ENCODE measurements around the gene ARL2. TPM values are rescaled to one million over a fixed set of nuclear protein-coding genes. Genes with fewer than 3 reads are reported as not detected.
A peak's percentile ranks its signal among the peaks of the same experiment; 100 is the strongest.

ARL2 gene
- 10 to 100 TPM; 19.7 to 44.3 (median 39.5) TPM for total RNA-seq
- 29.0 TPM for total RNA-seq (2013)
- total RNA-seq: 2.5 to 22.9 (median 7.5) reads per million in 29 experiments

GRCh38 chr11:65013888-65014725 is at the start of gene ARL2:
TSS of gene ARL2 (plus strand) at chr11:65014160. CDS start at chr11:65014208, 48 bp downstream.
- peak; percentile 82 to 84 (median 84) for ATAC-seq (replicated peaks in 1 of 4)
- Mint-ChIP-seq H3K9me3 (no peaks in the 10 kb centered on the region), H3K27me3 (no peaks in the 10 kb centered on the region), H3K27ac (peak within 1 kb of the TSS; percentile 95 to 96), H3K4me1 (peaks cover 22 to 32% (median 25%) of the 10 kb centered on the region in 3 donors), H3K36me3 (peaks cover 5% of the 10 kb centered on the region), H3K4me3 (peak within 1 kb of the TSS; percentile 86 to 94 (median 88))
- Histone ChIP-seq H3K27me3 (replicated peaks in 1 of 2; ENCODE audit: control insufficient read depth in 2 of 2, extremely low read depth in 1 of 2, insufficient read depth in 2 of 2, low read length in 1 of 2) (no peaks in the 10 kb centered on the region), H3K9me3 (no peaks in the 10 kb centered on the region), H3K27ac (ENCODE audit: low read length) (peak within 1 kb of the TSS; percentile 98), H3K4me1 (ENCODE audit: control insufficient read depth in 1 of 2, extremely low read depth in 1 of 2, insufficient read depth in 2 of 2, low read length in 2 of 2) (peaks cover 2 to 24% of the 10 kb centered on the region in 2 experiments), H3K4me3 (ENCODE audit: control insufficient read depth in 1 of 2, extremely low read depth in 1 of 2, low read length in 1 of 2) (peak within 1 kb of the TSS; percentile 75 to 90), H3K36me3 (ENCODE audit: control insufficient read depth in 2 of 2, extremely low read depth in 1 of 2, insufficient read depth in 1 of 2, low read length in 1 of 2) (peaks cover 0 to 10% of the 10 kb centered on the region in 2 donors)
- WGBS (ENCODE audit: insufficient coverage): under 1% methylated on average over 96 of the region's 96 CpGs
- peak; percentile 66 to 92 (median 80) for DNase-seq
- ChIA-PET CTCF (interaction anchor here in 1 of 2 donors (0.9 kb wide), 1 partner anchor 14 kb away, joined by 3 read pairs; no protein-coding TSS in a partner anchor), POLR2A (interaction anchor here (0.6 to 0.7 kb wide), 3 partner anchors 108 to 1615 kb away, joined by 3 to 5 read pairs (median 4); partner anchors contain the start of genes FAU (in 1 of the 2), MRPL49 (in 1 of the 2) and RNASEH2C (in 1 of the 2))

- peaks cover 6 to 16% (median 14%) of the 10 kb centered on the region in 3 donors for H3K4me1 Mint-ChIP-seq
- peaks cover 0 to 12% of the 10 kb centered on the region in 2 experiments for H3K27me3 ChIP-seq (replicated peaks in 1 of 2; ENCODE audit: control insufficient read depth in 2 of 2, extremely low read depth in 1 of 2, insufficient read depth in 2 of 2, low read length in 1 of 2)
- no peaks in the 10 kb centered on the region for H3K27me3 Mint-ChIP-seq
- H3K4me3 ChIP-seq (ENCODE audit: control insufficient read depth in 1 of 2, extremely low read depth in 1 of 2, low read length in 1 of 2): no peak overlapping the region
- ATAC-seq (replicated peaks in 1 of 4) (no peak), DNase-seq (no peak)
- H3K27ac Mint-ChIP-seq: no peak overlapping the region
- no peaks in the 10 kb centered on the region for H3K36me3 Mint-ChIP-seq
- H3K9me3 ChIP-seq: no peaks in the 10 kb centered on the region
- no peaks in the 10 kb centered on the region for H3K36me3 ChIP-seq (ENCODE audit: control insufficient read depth in 2 of 2, extremely low read depth in 1 of 2, insufficient read depth in 1 of 2, low read length in 1 of 2)
- no peak overlapping the region for H3K4me3 Mint-ChIP-seq
- ChIA-PET POLR2A (no interaction called here), CTCF (no interaction called here)
- peaks cover 4 to 16% of the 10 kb centered on the region in 2 experiments for H3K4me1 ChIP-seq (ENCODE audit: control insufficient read depth in 1 of 2, extremely low read depth in 1 of 2, insufficient read depth in 2 of 2, low read length in 2 of 2)
- H3K9me3 Mint-ChIP-seq: no peaks in the 10 kb centered on the region
- 54% methylated on average over 3 of the region's 3 CpGs for WGBS (ENCODE audit: insufficient coverage)
- no peak overlapping the region for H3K27ac ChIP-seq (ENCODE audit: low read length)
Measured at GRCh38 chr11:64967375-64967774, 46.6 kb upstream of the ARL2 start.

- Mint-ChIP-seq H3K27me3 (no peaks in the 10 kb centered on the region), H3K27ac (no peak overlapping the region), H3K4me3 (no peak overlapping the region), H3K9me3 (no peaks in the 10 kb centered on the region), H3K36me3 (no peaks in the 10 kb centered on the region), H3K4me1 (peaks cover 6 to 16% (median 15%) of the 10 kb centered on the region in 3 donors)
- no peak overlapping the region for H3K27ac ChIP-seq (ENCODE audit: low read length)
- H3K9me3 ChIP-seq: no peaks in the 10 kb centered on the region
- ChIA-PET CTCF (no interaction called here), POLR2A (no interaction called here)
- ATAC-seq (replicated peaks in 1 of 4) (no peak), DNase-seq (no peak)
- peaks cover 0 to 9% of the 10 kb centered on the region in 2 experiments for H3K27me3 ChIP-seq (replicated peaks in 1 of 2; ENCODE audit: control insufficient read depth in 2 of 2, extremely low read depth in 1 of 2, insufficient read depth in 2 of 2, low read length in 1 of 2)
- 81% methylated on average over 5 of the region's 5 CpGs for WGBS (ENCODE audit: insufficient coverage)
- no peak overlapping the region for H3K4me3 ChIP-seq (ENCODE audit: control insufficient read depth in 1 of 2, extremely low read depth in 1 of 2, low read length in 1 of 2)
- H3K4me1 ChIP-seq (ENCODE audit: control insufficient read depth in 1 of 2, extremely low read depth in 1 of 2, insufficient read depth in 2 of 2, low read length in 2 of 2): peaks cover 4 to 19% of the 10 kb centered on the region in 2 experiments
- no peaks in the 10 kb centered on the region for H3K36me3 ChIP-seq (ENCODE audit: control insufficient read depth in 2 of 2, extremely low read depth in 1 of 2, insufficient read depth in 1 of 2, low read length in 1 of 2)
Measured at GRCh38 chr11:64969209-64969608, 44.8 kb upstream of the ARL2 start.

GRCh38 chr11:64970731-64971151 is 43.2 kb upstream of the ARL2 start:
- Histone ChIP-seq H3K36me3 (ENCODE audit: control insufficient read depth in 2 of 2, extremely low read depth in 1 of 2, insufficient read depth in 1 of 2, low read length in 1 of 2) (no peaks in the 10 kb centered on the region), H3K9me3 (no peaks in the 10 kb centered on the region), H3K4me1 (ENCODE audit: control insufficient read depth in 1 of 2, extremely low read depth in 1 of 2, insufficient read depth in 2 of 2, low read length in 2 of 2) (peaks cover 4 to 19% of the 10 kb centered on the region in 2 experiments), H3K27ac (ENCODE audit: low read length) (no peak overlapping the region), H3K27me3 (replicated peaks in 1 of 2; ENCODE audit: control insufficient read depth in 2 of 2, extremely low read depth in 1 of 2, insufficient read depth in 2 of 2, low read length in 1 of 2) (peaks cover 0 to 9% of the 10 kb centered on the region in 2 experiments), H3K4me3 (ENCODE audit: control insufficient read depth in 1 of 2, extremely low read depth in 1 of 2, low read length in 1 of 2) (no peak overlapping the region)
- Mint-ChIP-seq H3K27me3 (no peaks in the 10 kb centered on the region), H3K4me3 (peak overlapping the region; percentile 65 to 70 (median 65)), H3K36me3 (no peaks in the 10 kb centered on the region), H3K4me1 (peaks cover 6 to 18% (median 16%) of the 10 kb centered on the region in 3 donors), H3K27ac (peak overlapping the region; percentile 65 to 80), H3K9me3 (no peaks in the 10 kb centered on the region)
- peak in 2 of 4 experiments; percentile 31 to 33 for ATAC-seq (replicated peaks in 1 of 4)
- ChIA-PET CTCF (no interaction called here), POLR2A (no interaction called here)
- DNase-seq: peak in 2 of 35 experiments; percentile 5 to 18
- 68% methylated on average over 5 of the region's 8 CpGs for WGBS (ENCODE audit: insufficient coverage)

GRCh38 chr11:64971421-64972233 is 42.3 kb upstream of the ARL2 start, which contains the start of gene MAJIN:
TSS of gene MAJIN (minus strand) at chr11:64972108. CDS start at chr11:64959405, 12,703 bp downstream.
- ATAC-seq (replicated peaks in 1 of 4) (peak; percentile 82 to 88 (median 86)), DNase-seq (peak; percentile 70 to 93 (median 81))
- Mint-ChIP-seq H3K4me3 (peak within 1 kb of the TSS; percentile 70 to 71 (median 70)), H3K27me3 (no peaks in the 10 kb centered on the region), H3K4me1 (peaks cover 6 to 18% (median 16%) of the 10 kb centered on the region in 3 donors), H3K9me3 (no peaks in the 10 kb centered on the region), H3K27ac (peak within 1 kb of the TSS; percentile 65 to 84), H3K36me3 (no peaks in the 10 kb centered on the region)
- Histone ChIP-seq H3K9me3 (no peaks in the 10 kb centered on the region), H3K27ac (ENCODE audit: low read length) (peak within 1 kb of the TSS; percentile 68), H3K27me3 (replicated peaks in 1 of 2; ENCODE audit: control insufficient read depth in 2 of 2, extremely low read depth in 1 of 2, insufficient read depth in 2 of 2, low read length in 1 of 2) (peaks cover 0 to 12% of the 10 kb centered on the region in 2 experiments), H3K4me3 (ENCODE audit: control insufficient read depth in 1 of 2, extremely low read depth in 1 of 2, low read length in 1 of 2) (peak within 1 kb of the TSS; percentile 55 to 66), H3K4me1 (ENCODE audit: control insufficient read depth in 1 of 2, extremely low read depth in 1 of 2, insufficient read depth in 2 of 2, low read length in 2 of 2) (peaks cover 4 to 19% of the 10 kb centered on the region in 2 experiments), H3K36me3 (ENCODE audit: control insufficient read depth in 2 of 2, extremely low read depth in 1 of 2, insufficient read depth in 1 of 2, low read length in 1 of 2) (no peaks in the 10 kb centered on the region)
- WGBS (ENCODE audit: insufficient coverage): 19% methylated on average over 55 of the region's 69 CpGs
- POLR2A ChIA-PET: interaction anchor here in 1 of 2 donors (0.6 to 0.7 kb wide), 2 partner anchors 54 to 1113 kb away, joined by 3 read pairs; no protein-coding TSS in a partner anchor
- CTCF ChIA-PET: no interaction called here

GRCh38 chr11:64974124-64974523 is 39.8 kb upstream of the ARL2 start:
- no peak overlapping the region for H3K27ac Mint-ChIP-seq
- POLR2A ChIA-PET: interaction anchor here in 1 of 2 donors (0.7 kb wide), 1 partner anchor 40 kb away, joined by 9 read pairs; no protein-coding TSS in a partner anchor

More at GRCh38 chr11:64974124-64974523, 39.8 kb upstream of the ARL2 start:
- no peak for ATAC-seq (replicated peaks in 1 of 4)
- H3K9me3 Mint-ChIP-seq: no peaks in the 10 kb centered on the region
- CTCF ChIA-PET: no interaction called here
- Histone ChIP-seq H3K4me3 (ENCODE audit: control insufficient read depth in 1 of 2, extremely low read depth in 1 of 2, low read length in 1 of 2) (no peak overlapping the region), H3K36me3 (ENCODE audit: control insufficient read depth in 2 of 2, extremely low read depth in 1 of 2, insufficient read depth in 1 of 2, low read length in 1 of 2) (no peaks in the 10 kb centered on the region), H3K27me3 (replicated peaks in 1 of 2; ENCODE audit: control insufficient read depth in 2 of 2, extremely low read depth in 1 of 2, insufficient read depth in 2 of 2, low read length in 1 of 2) (peaks cover 0 to 14% of the 10 kb centered on the region in 2 experiments), H3K9me3 (no peaks in the 10 kb centered on the region), H3K27ac (ENCODE audit: low read length) (no peak overlapping the region), H3K4me1 (ENCODE audit: control insufficient read depth in 1 of 2, extremely low read depth in 1 of 2, insufficient read depth in 2 of 2, low read length in 2 of 2) (peaks cover 4 to 19% of the 10 kb centered on the region in 2 experiments)
- H3K4me3 Mint-ChIP-seq: no peak overlapping the region
- peaks cover 6 to 18% (median 16%) of the 10 kb centered on the region in 3 donors for H3K4me1 Mint-ChIP-seq
- no peak for DNase-seq
- peaks cover 4 to 5% of the 10 kb centered on the region in 2 donors for H3K27me3 Mint-ChIP-seq
- H3K36me3 Mint-ChIP-seq: no peaks in the 10 kb centered on the region
- no CpG with 5 or more reads among the region's 5 CpGs for WGBS (ENCODE audit: insufficient coverage)

Data from T-cell (primary cell).